NCI-H524 treated with DMSO at 0.1 percent for 48 hours (cell line): ENCODE results near the gene NCR3LG1.
"Not testable (repeated sequence)": the region's sequence is repeated elsewhere in the genome, so short reads cannot be mapped to it uniquely, and the experiment has no call there.

Source experiments
- DNase-seq: peaks from one replicate; lab custom pipeline; 2025; lab: John Stamatoyannopoulos, UW

Gene NCR3LG1

GRCh38 chr11:17412488-17413180, 61.0 kb downstream of the NCR3LG1 start:
- DNase-seq, result peak; percentile 50

DNA sequence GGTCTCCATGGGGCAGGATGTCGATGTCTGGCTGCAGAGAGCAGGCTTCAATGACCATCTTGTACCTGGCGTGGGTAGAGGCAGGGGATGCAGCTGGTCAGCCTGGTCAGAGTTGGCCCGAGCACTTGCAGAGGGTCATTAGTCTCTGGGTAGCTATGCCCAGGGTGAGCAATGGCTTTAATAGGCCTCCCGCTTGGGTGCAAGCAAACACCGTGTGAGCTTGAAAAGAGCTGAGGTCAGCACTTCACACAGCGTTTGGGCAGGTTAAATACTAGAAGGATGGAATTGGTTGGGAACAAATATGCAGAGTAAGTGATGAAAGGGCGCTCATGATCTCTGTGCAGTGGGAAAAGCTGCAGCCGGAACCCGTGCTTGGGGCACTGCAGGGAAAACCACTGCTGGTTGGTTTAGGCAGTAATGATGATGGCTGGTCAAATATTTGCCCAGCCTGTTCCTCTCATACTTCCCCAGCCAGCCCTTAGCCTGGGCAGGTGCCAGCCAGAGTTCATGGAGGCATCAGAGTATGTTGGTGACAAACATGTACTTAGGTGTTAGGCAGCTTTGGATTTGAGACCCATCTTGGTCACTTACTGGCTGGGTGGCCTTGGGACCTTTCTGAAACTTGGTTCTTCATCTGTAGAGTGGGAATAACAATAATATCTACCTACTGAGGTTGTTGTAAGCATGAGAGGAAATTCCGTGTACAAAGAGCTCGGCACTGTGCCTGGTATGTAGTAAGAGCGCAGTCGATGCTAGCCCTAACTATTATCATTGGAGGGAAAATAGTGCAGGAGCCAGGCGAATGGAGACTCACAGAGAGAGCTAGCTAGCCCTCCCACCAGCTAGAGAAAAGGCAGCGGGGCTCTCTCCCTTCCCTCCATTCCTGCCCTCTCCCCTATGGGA, 62.1 kb downstream of the NCR3LG1 start:
- DNase-seq, result no peak

GRCh38 chr11:17414317-17414737, 62.7 kb downstream of the NCR3LG1 start:
- no peak for DNase-seq

DNA sequence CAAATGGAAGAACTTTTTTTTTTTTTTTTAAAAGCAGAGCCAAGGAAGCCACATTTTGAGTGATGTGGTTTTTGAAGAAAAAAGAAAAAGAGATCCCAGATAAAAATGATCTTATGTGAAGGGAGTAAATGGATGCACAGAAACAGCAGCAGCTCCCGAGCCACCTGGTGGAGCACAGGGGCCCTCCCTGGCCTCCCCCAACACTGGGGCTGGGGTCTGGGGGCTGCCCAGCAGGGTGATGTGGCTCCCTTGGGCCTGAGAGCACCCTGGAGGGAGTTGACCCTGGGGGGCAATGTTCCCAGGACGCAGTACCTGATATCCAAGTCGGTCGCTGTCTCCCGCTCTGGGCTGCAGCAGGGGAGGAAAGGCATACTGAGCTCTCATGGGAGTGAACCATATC, 63.4 kb downstream of the NCR3LG1 start:
- no peak for DNase-seq

DNA sequence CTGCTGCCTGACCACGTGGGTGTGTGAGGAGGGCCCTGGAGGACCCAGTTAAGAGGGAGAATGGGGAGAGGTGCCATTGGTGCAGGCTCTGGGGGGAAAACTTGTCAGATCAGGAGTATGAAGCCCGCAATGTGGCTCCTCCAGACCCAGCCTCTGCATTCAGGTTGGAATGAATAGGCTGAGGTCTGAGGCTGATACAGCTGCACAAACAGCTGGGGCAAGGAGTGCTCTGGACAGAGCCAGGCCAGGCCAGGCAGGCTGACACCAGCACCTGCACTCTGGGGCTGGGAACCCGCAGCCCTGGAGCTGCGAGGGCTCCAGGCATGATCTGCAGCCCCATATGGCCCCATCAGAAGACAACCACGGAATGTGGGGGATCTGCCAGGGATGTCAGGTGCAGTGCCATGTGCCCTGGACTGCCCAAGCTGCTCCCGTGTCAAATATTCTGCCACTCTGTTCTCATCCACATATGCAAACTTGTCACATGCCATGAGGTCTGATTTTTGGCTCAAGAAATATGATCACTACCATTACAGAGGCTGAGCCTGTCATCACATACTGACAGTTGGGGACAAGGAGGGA, 64.0 kb downstream of the NCR3LG1 start:
- DNase-seq, result no peak

DNA sequence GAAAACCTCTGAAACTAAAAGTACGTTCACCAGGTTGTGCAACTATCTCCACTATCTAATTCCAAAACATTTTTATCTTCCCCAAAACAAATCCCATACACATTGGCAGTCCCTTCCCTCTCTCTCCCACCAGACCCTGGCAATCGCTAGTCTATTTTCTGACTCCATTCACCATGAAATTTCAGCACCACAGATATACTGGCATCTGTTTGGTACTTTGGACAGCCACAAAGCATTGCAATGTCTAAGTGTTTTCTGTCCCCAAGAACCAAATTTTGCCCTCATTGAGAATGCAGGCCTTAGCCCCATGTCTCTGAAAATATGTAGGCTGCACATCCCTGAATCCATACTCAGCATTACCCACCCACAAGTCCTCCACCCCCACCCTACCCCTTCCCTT, 64.9 kb downstream of the NCR3LG1 start:
- DNase-seq, result no peak

- no peak for DNase-seq
Measured at GRCh38 chr11:17418444-17419081, 67.0 kb downstream of the NCR3LG1 start.

GRCh38 chr11:17421781-17422180, 70.2 kb downstream of the NCR3LG1 start:
- DNase-seq, result no peak

DNA sequence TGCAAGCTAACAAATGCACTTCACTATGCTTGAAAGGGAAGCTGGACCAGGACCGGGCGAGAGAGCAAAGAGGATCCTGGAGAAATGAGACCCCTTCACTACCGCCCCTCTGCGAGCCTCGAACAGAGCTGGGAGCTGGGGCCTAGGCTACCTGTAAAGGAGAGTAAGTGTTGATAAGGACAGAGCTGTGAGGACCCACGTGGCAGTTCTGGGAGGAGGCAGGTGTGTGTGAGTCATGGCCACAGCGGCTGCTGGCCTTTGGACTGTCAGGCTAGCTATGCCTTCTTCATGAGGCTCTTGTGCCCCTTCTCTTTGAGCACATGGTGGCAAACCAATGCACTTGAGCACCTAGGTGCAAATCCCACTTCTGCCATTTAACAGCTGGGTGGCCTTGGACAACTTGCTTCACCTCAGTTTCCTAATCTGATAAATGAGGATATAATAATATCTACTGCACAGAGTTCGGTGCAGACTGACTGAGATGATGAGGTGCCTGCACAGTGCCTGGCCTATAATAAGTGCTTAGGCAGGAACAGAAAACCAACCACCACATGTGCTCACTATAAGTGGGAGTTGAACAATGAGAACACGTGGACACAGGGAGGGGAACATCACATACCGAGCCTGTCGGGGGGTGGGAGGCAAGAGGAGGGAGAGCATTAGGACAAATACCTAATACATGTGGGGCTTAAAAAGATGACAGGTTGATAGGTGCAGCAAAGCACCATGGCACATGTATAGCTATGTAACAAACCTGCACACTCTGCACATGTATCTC, 72.1 kb downstream of the NCR3LG1 start:
- no peak for DNase-seq

- DNase-seq, result not testable (repeated sequence)
Measured at GRCh38 chr11:17426233-17426632, 74.6 kb downstream of the NCR3LG1 start.
